Measurements from ENCODE around the gene SYTL5.

DNA sequence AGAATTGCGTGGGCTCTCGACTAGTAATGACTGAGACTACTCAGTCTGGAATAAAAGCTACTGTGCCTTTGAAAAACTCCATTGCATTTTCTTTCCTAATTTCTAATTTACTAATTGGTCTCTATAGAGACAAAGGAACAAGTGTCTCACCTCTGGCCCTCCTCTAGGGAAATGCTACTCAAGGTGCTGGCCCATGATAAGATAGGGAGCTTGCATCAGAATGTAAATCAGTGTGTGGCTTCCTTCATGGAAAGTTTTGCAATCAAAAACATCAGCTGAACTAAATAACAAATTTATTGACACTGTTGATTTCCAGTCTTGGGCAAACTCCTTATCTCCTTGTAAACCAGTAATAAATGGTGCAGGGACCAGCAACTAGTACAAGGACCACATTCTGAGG is 132.5 kb downstream of the SYTL5 start:
- TF ChIP-seq, protein P1, sequence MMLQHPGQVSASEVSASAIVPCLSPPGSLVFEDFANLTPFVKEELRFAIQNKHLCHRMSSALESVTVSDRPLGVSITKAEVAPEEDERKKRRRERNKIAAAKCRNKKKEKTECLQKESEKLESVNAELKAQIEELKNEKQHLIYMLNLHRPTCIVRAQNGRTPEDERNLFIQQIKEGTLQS (IDR thresholded peaks at IDR 0.05): no peak
- no peak for TF ChIP-seq FOXA2 (IDR thresholded peaks at IDR 0.05)
- no peak for TF ChIP-seq RAD21 (IDR thresholded peaks at IDR 0.05)

Data from liver (tissue), 2 donors.